ENCODE data around the gene AJM1. TPM values are rescaled to one million over a fixed set of nuclear protein-coding genes. Genes with fewer than 3 reads are reported as not detected.
"Not testable (repeated sequence)": the region's sequence is repeated elsewhere in the genome, so short reads cannot be mapped to it uniquely, and the experiment has no call there.

AJM1 gene
- total RNA-seq, 1 experiment from 2014 or later, result 7.1 TPM

- POLR2A ChIA-PET; H3K9ac ChIP-seq (ENCODE audit: low read length): not testable (repeated sequence)
These were observed 8.8 kb upstream of the AJM1 start for GRCh38 chr9:136833381-136834048.

GRCh38 chr9:136835162-136835931 is 6.9 kb upstream of the AJM1 start:
- Histone ChIP-seq H3K9me3 (ENCODE audit: control insufficient read depth in 1 of 2, insufficient read depth in 1 of 2, low read depth in 1 of 2, low read length in 2 of 2) (no peaks in the 10 kb centered on the region), H4K20me1 (ENCODE audit: insufficient read depth) (no peaks in the 10 kb centered on the region), H3K27me3 (ENCODE audit: insufficient read depth, low read length) (no peaks in the 10 kb centered on the region), H3K4me1 (ENCODE audit: control insufficient read depth in 1 of 2, insufficient read depth in 2 of 2, low read length in 2 of 2) (peaks cover 2 to 7% of the 10 kb centered on the region in 2 experiments; a peak in 2 of 4 replicates), H2AFZ (ENCODE audit: low read depth, low read length, poor library complexity, severe bottlenecking) (no peak overlapping the region), H3K9ac (ENCODE audit: low read length) (no peak overlapping the region), H3K9me2 (ENCODE audit: insufficient read depth) (no peaks in the 10 kb centered on the region), H3K36me3 (ENCODE audit: control insufficient read depth in 1 of 2, insufficient read depth in 2 of 2, low read length in 2 of 2) (peaks cover 3 to 9% of the 10 kb centered on the region in 2 experiments; a peak in 1 of 4 replicates), H3K27ac (ENCODE audit: low read depth, low read length) (no peak overlapping the region; the same call in 1 of the 2 replicates), H3K4me2 (ENCODE audit: low read length) (no peak overlapping the region), H3K4me3 (replicated peaks in 1 of 2; ENCODE audit: low read depth in 1 of 2, low read length in 2 of 2) (no peak overlapping the region), H3K79me2 (ENCODE audit: insufficient read depth, low read length) (no peaks in the 10 kb centered on the region)
- ChIA-PET CTCF (no interaction called here), POLR2A (interaction anchor here (0.5 kb wide), 1 partner anchor 113 kb away, joined by 3 read pairs; no protein-coding TSS in a partner anchor), RAD21 (ENCODE audit: low non-redundant PET in 1 of 2, low total read pairs in 2 of 2, uncharacterized antibody in 2 of 2, unreplicated experiment in 2 of 2) (no interaction called here)
- TF ChIP-seq FOSL1 (IDR thresholded peaks at IDR 0.05; ENCODE audit: low read depth) (no peak), ZFX (IDR thresholded peaks at IDR 0.05) (no peak), REST (IDR thresholded peaks at IDR 0.05; ENCODE audit: low read depth) (no peak), POLR2A (IDR thresholded peaks at IDR 0.05; ENCODE audit: borderline replicate concordance, extremely low read depth, insufficient read depth, insufficient read length) (no peak)
- intact Hi-C loops (cut with micrococcal nuclease), result no loop called here
- ATAC-seq (no peak), DNase-seq (ENCODE audit: low read depth, low spot score) (no peak)
- no TSS peak for BruUV-seq (replicated peaks)

More at GRCh38 chr9:136833381-136834048, 8.8 kb upstream of the AJM1 start:
- H3K9me2 ChIP-seq (ENCODE audit: insufficient read depth); H3K9me3 ChIP-seq (ENCODE audit: control insufficient read depth in 1 of 2, insufficient read depth in 1 of 2, low read depth in 1 of 2, low read length in 2 of 2); ATAC-seq; H3K4me1 ChIP-seq (ENCODE audit: control insufficient read depth in 1 of 2, insufficient read depth in 2 of 2, low read length in 2 of 2); CTCF ChIA-PET; intact Hi-C loops (cut with micrococcal nuclease); H3K27me3 ChIP-seq (ENCODE audit: insufficient read depth, low read length); H3K79me2 ChIP-seq (ENCODE audit: insufficient read depth, low read length); DNase-seq (ENCODE audit: low read depth, low spot score); BruUV-seq (replicated peaks); H4K20me1 ChIP-seq (ENCODE audit: insufficient read depth); RAD21 ChIA-PET (ENCODE audit: low non-redundant PET in 1 of 2, low total read pairs in 2 of 2, uncharacterized antibody in 2 of 2, unreplicated experiment in 2 of 2); H3K27ac ChIP-seq (ENCODE audit: low read depth, low read length); H2AFZ ChIP-seq (ENCODE audit: low read depth, low read length, poor library complexity, severe bottlenecking); H3K4me2 ChIP-seq (ENCODE audit: low read length); H3K4me3 ChIP-seq (replicated peaks in 1 of 2; ENCODE audit: low read depth in 1 of 2, low read length in 2 of 2): not testable (repeated sequence)
- H3K36me3 ChIP-seq (ENCODE audit: control insufficient read depth in 1 of 2, insufficient read depth in 2 of 2, low read length in 2 of 2), result peaks cover 3 to 13% of the 10 kb centered on the region in 2 experiments
